PC-9 (cell line): Measurements from ENCODE around the gene LHFPL2. TPM values are rescaled to one million over a fixed set of nuclear protein-coding genes. Genes with fewer than 3 reads are reported as not detected.

Experiments used
- BruUV-seq: library from RNA; stranded (reverse); fragments of 400-500 nt; replicated peaks from 2 replicates; lab custom pipeline; 2021; lab: Mats Ljungman, UMichigan
- CTCF ChIA-PET: fragments of 300-600 bp; sonication (Branson Sonifier 250); formaldehyde crosslinking; loops from one replicate; lab custom pipeline; 2022; ENCODE audit warnings: antibody characterized with exemption; lab: Charles Lee
- POLR2A ChIA-PET: fragments of 300-600 bp; sonication (Branson Sonifier 250); formaldehyde crosslinking; loops from one replicate; lab custom pipeline; 2022; ENCODE audit warnings: antibody characterized with exemption; ENCODE audit not compliant: unreplicated experiment; lab: Charles Lee
- DNase-seq, 2 experiments: peaks; one replicate each; pipeline versions ENCODE4 v3.0.0 to v3.0.0-alpha.2; 2015 to 2022; ENCODE audit warnings: mixed read lengths in 1 of 2
- H2AFZ ChIP-seq: fragments of 200-600 bp; sonication (generic); 2 replicates; pipeline ENCODE4 v1.8.1; 2017; ENCODE audit warnings: antibody characterized with exemption
- H3F3A ChIP-seq: fragments of 200-600 bp; sonication (generic); 2 replicates; pipeline ENCODE4 v1.8.1; 2017; ENCODE audit warnings: antibody characterized with exemption, mild to moderate bottlenecking, low read depth; ENCODE audit not compliant: insufficient read depth
- H3K27ac ChIP-seq: fragments of 200-600 bp; sonication (generic); 2 replicates; pipeline ENCODE4 v1.6.1; 2016; ENCODE audit warnings: mixed run types
- H3K27me3 ChIP-seq: fragments of 200-600 bp; sonication (generic); 2 replicates; pipeline ENCODE4 v1.6.1; 2016; ENCODE audit warnings: low read depth, mixed run types; ENCODE audit not compliant: insufficient read depth
- H3K36me3 ChIP-seq: fragments of 200-600 bp; sonication (generic); 2 replicates; pipeline ENCODE4 v1.6.1; 2016; ENCODE audit warnings: low read depth, mixed run types
- H3K4me1 ChIP-seq: fragments of 200-600 bp; sonication (generic); replicated peaks from 2 replicates; pipeline ENCODE4 v1.6.1; 2016; ENCODE audit warnings: mixed run types; ENCODE audit not compliant: insufficient read depth
- H3K4me2 ChIP-seq: fragments of 200-600 bp; sonication (generic); 2 replicates; pipeline ENCODE4 v1.6.1; 2017; ENCODE audit warnings: mixed run types
- H3K4me3 ChIP-seq: fragments of 200-600 bp; sonication (generic); 2 replicates; pipeline ENCODE4 v1.6.1; 2016; ENCODE audit warnings: mixed run types
- H3K79me2 ChIP-seq: fragments of 200-600 bp; sonication (generic); 2 replicates; pipeline ENCODE4 v1.6.1; 2017; ENCODE audit warnings: low read depth, mixed run types
- H3K9me2 ChIP-seq: fragments of 200-600 bp; sonication (generic); 2 replicates; pipeline ENCODE4 v1.8.1; 2017; ENCODE audit warnings: mild to moderate bottlenecking; ENCODE audit not compliant: insufficient read depth
- H3K9me3 ChIP-seq: fragments of 200-600 bp; sonication (generic); 2 replicates; pipeline ENCODE4 v1.8.1; 2016; ENCODE audit warnings: low read depth; ENCODE audit not compliant: insufficient read depth
- H4K20me1 ChIP-seq: fragments of 200-600 bp; sonication (generic); 2 replicates; pipeline ENCODE4 v1.8.1; 2017; ENCODE audit not compliant: insufficient read depth
- EZH2 ChIP-seq: fragments of 200-600 bp; sonication (generic); IDR thresholded peaks from 2 replicates; pipeline ENCODE4 v1.8.0; 2017; ENCODE audit warnings: antibody characterized with exemption, low read depth
- intact Hi-C: fragments of 100-400 bp; cut with micrococcal nuclease; formaldehyde crosslinking; loops from one replicate; pipeline ENCODE4 v1.10.0; 2022; ENCODE audit not compliant: unreplicated experiment
- total RNA-seq: library from RNA; stranded (reverse); gene quantifications from 2 replicates; pipeline ENCODE4 v1.2.3, GENCODE V29; 2021
- TF ChIP-seq, protein P1 (sequence below): fragments of 200-600 bp; sonication (generic); conservative IDR thresholded peaks from 2 replicates; pipeline ENCODE4 v1.6.1; 2017; ENCODE audit warnings: mixed run types, antibody characterized with exemption, mild to moderate bottlenecking, moderate library complexity

LHFPL2 gene
- total RNA-seq, 1 experiment from 2014 or later = 10.1 TPM

DNA sequence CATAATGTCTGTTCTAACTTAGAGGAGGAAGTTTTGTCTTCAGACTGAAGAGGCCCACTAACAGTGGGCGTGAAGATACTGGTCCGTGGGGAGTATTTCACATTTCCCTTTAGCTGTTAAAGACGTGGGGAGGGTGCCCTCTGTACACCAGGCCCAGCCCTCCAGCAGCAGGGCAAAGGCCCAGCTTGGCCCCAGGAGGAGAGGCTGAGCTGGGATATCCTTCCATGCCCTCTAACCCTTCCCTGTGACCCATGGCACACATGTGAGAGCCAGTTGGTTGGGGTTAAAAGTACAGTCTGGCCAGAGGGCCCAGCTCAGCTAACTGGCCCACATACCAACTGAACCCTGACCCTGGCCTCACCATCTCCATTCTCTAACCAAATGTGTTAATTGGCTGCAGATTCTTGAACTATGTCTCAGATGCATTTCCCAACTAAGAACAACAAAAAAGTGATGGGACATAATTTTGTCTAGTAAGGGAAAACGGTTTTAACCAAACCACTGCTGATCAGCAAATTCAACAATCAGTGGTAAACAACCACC lies 74.4 kb downstream of the LHFPL2 start:
- no peaks in the 10 kb centered on the region for H3K27me3 ChIP-seq
- peaks cover 8% of the 10 kb centered on the region; the same call in 1 of the 2 replicates for H3K79me2 ChIP-seq
- no peak overlapping the region for H2AFZ ChIP-seq
- no TSS peak for BruUV-seq
- no peaks in the 10 kb centered on the region for H3K9me3 ChIP-seq
- H3K4me3 ChIP-seq = no peak overlapping the region
- H3K4me2 ChIP-seq = no peak overlapping the region
- no peaks in the 10 kb centered on the region for H3K9me2 ChIP-seq
- H3F3A ChIP-seq = no peaks in the 10 kb centered on the region
- no peaks in the 10 kb centered on the region for H4K20me1 ChIP-seq
- no peak for TF ChIP-seq EZH2
- TF ChIP-seq, protein P1, sequence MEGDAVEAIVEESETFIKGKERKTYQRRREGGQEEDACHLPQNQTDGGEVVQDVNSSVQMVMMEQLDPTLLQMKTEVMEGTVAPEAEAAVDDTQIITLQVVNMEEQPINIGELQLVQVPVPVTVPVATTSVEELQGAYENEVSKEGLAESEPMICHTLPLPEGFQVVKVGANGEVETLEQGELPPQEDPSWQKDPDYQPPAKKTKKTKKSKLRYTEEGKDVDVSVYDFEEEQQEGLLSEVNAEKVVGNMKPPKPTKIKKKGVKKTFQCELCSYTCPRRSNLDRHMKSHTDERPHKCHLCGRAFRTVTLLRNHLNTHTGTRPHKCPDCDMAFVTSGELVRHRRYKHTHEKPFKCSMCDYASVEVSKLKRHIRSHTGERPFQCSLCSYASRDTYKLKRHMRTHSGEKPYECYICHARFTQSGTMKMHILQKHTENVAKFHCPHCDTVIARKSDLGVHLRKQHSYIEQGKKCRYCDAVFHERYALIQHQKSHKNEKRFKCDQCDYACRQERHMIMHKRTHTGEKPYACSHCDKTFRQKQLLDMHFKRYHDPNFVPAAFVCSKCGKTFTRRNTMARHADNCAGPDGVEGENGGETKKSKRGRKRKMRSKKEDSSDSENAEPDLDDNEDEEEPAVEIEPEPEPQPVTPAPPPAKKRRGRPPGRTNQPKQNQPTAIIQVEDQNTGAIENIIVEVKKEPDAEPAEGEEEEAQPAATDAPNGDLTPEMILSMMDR = no peak
- no peaks in the 10 kb centered on the region for H3K4me1 ChIP-seq
- H3K36me3 ChIP-seq = 0 out of 2 replicates have a peak, but pooled peaks cover 7% of the 10 kb centered on the region
- ChIA-PET POLR2A (no interaction called here), CTCF (no interaction called here)
- no peak for DNase-seq
- no peak overlapping the region for H3K27ac ChIP-seq
- intact Hi-C loops = no loop called here

DNA sequence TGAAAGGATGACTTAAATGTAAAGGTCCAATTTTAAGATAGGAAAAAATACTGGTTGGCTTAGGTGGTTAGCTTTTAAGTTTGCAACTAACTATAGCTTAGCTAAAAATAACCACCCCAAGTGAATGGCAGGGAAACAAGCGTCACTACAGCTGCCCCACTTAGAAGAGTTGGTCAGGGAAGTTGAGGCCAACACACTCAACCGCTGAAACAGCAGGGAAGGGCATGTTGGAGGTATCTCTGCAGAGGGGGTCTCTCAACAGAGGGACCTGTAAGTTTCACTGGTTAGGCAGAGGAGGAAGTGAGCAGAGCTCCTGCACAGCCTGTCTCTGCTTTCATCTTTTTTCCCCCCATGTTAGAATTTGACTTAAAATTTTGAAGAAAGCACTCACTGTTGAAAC lies 75.3 kb downstream of the LHFPL2 start:
- Histone ChIP-seq H3F3A (no peaks in the 10 kb centered on the region), H4K20me1 (no peaks in the 10 kb centered on the region), H3K79me2 (peaks cover 8% of the 10 kb centered on the region; the same call in 1 of the 2 replicates), H3K4me2 (no peak overlapping the region), H3K27me3 (no peaks in the 10 kb centered on the region), H3K27ac (no peak overlapping the region), H3K9me3 (no peaks in the 10 kb centered on the region), H2AFZ (no peak overlapping the region), H3K36me3 (0 out of 2 replicates have a peak, but pooled peaks cover 7% of the 10 kb centered on the region), H3K9me2 (no peaks in the 10 kb centered on the region), H3K4me1 (no peaks in the 10 kb centered on the region), H3K4me3 (no peak overlapping the region)
- no peak for DNase-seq
- POLR2A ChIA-PET = interaction anchor here (0.6 kb wide), 1 partner anchor 29 kb away, joined by 9 read pairs; no protein-coding TSS in a partner anchor
- CTCF ChIA-PET = no interaction called here
- intact Hi-C loops = no loop called here
- BruUV-seq = no TSS peak
- TF ChIP-seq, protein P1 = no peak
- no peak for TF ChIP-seq EZH2

DNA sequence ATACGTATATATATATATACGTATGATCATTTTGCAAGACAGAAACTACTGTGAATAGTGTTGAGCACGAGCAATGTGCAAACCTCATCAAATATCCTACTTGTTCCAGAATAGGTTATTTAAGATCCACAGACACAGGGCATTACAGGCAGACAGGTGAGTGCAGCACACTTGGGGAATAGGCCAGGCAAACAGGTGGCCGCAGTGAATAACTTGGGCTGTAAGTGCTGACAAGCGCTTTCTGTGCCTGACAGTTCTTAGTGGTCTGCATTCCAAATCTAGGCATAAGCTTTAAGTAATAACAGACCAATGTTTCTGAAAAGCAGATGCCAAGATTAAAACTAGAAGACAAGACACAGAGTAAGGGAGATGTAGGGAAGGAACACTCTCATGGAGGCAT lies 77.9 kb downstream of the LHFPL2 start:
- no peaks in the 10 kb centered on the region for H3K9me3 ChIP-seq
- H3K4me1 ChIP-seq = peaks cover 8% of the 10 kb centered on the region
- H3K27me3 ChIP-seq = no peaks in the 10 kb centered on the region
- intact Hi-C loops = no loop called here
- no peaks in the 10 kb centered on the region for H3K9me2 ChIP-seq
- peaks cover 10% of the 10 kb centered on the region for H3K36me3 ChIP-seq
- H3K4me2 ChIP-seq = no peak overlapping the region
- no TSS peak for BruUV-seq
- H3K27ac ChIP-seq = no peak overlapping the region
- H3K79me2 ChIP-seq = peaks cover 14% of the 10 kb centered on the region; the same call in 1 of the 2 replicates
- CTCF ChIA-PET = no interaction called here
- DNase-seq = no peak
- H2AFZ ChIP-seq = no peak overlapping the region
- H4K20me1 ChIP-seq = no peaks in the 10 kb centered on the region
- TF ChIP-seq, protein P1 = no peak
- POLR2A ChIA-PET = no interaction called here
- H3K4me3 ChIP-seq = no peak overlapping the region
- peaks cover 5% of the 10 kb centered on the region; the same call in 1 of the 2 replicates for H3F3A ChIP-seq
